GM12874 (cell line): ENCODE results near the gene VSIG10L.

Source experiments
- CTCF ChIP-seq: IDR thresholded peaks from 2 replicates; pipeline ENCODE4 v1.5.1; 2011; ENCODE audit warnings: low read depth, mild to moderate bottlenecking, control low read depth, low read length, moderate library complexity; ENCODE audit not compliant: insufficient read depth

VSIG10L gene

GRCh38 chr19:51364200-51365106 lies 22.5 kb upstream of the VSIG10L start:
- TF ChIP-seq CTCF: no peak

- no peak for TF ChIP-seq CTCF
Measured at GRCh38 chr19:51361239-51361638, 19.3 kb upstream of the VSIG10L start.

- no peak for TF ChIP-seq CTCF
Measured at GRCh38 chr19:51359294-51359693, 17.4 kb upstream of the VSIG10L start.

- no peak for TF ChIP-seq CTCF
Measured at GRCh38 chr19:51357952-51358351, 16.0 kb upstream of the VSIG10L start.

- TF ChIP-seq CTCF: no peak
Measured at GRCh38 chr19:51356159-51356801, 14.3 kb upstream of the VSIG10L start.

- TF ChIP-seq CTCF: no peak
Measured at GRCh38 chr19:51354742-51355148, 12.8 kb upstream of the VSIG10L start.

- no peak for TF ChIP-seq CTCF
Measured at GRCh38 chr19:51354103-51354741, 12.3 kb upstream of the VSIG10L start.
